Measurements from ENCODE around the gene CLSTN1. TPM values are rescaled to one million over a fixed set of nuclear protein-coding genes. Genes with fewer than 3 reads are reported as not detected.

Gene CLSTN1
- total and polyA plus RNA-seq, 2 of the 13 experiments (the other 11 are each of a cell fraction or from before 2014, with no cell fraction given), result 19.7 to 29.8 TPM

DNA sequence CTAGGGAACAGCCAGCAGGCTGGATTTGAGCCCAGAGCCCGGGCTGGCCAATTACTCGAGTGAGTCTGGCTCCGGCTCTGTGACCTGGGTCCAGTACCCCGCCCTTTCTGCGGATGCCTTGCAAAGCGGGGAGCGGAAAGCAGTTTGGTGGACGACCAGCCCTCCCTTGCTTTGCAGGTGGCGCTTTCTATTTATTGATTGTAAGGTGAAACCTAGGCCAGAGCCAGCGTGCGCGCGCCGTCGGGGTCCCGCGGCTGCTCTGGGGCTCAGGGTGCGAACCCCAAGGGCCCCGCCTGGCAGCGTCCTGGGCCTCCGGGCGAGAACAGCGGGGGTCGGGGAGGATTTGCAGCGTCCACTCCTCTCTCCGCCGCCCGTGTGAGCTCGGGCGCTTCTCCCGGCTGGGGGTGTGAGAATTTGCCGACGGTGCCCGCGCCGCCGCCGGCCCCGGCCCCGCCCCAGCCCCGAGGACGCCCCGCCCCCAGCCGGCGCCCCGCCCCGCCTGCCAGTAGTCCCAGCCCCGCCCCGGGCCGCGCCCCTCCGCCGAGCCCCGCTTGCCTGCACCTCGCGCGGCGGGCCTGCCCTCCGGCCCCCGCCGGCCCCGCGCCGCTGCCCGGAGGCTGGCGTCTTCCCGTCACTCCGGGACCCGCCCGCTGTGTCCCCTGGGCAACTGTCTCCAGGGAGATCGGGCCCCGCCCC, 134.6 kb downstream of the CLSTN1 start (continued):
- TF ChIP-seq PHF20 (CRISPR knock-in tag; IDR thresholded peaks at IDR 0.05) (no peak), KLF6 (CRISPR knock-in tag; IDR thresholded peaks at IDR 0.05) (no peak), MEIS1 (CRISPR knock-in tag; IDR thresholded peaks at IDR 0.05; ENCODE audit: borderline replicate concordance) (no peak), MED13 (CRISPR knock-in tag; IDR thresholded peaks at IDR 0.05) (no peak), ZFY (CRISPR knock-in tag; IDR thresholded peaks at IDR 0.05) (peak; percentile 42; the same call in 1 of the 2 replicates), ZNF34 (CRISPR knock-in tag; IDR thresholded peaks at IDR 0.05; ENCODE audit: borderline replicate concordance) (no peak), ZSCAN20 (CRISPR knock-in tag; IDR thresholded peaks at IDR 0.05; ENCODE audit: borderline replicate concordance) (no peak), ZNF510 (CRISPR knock-in tag; IDR thresholded peaks at IDR 0.05; ENCODE audit: low read depth) (no peak), HNF4G (IDR thresholded peaks at IDR 0.05; ENCODE audit: borderline replicate concordance, low read depth, low read length) (peak; percentile 24; the same call in 1 of the 2 replicates), HNF4G (CRISPR knock-in tag; IDR thresholded peaks at IDR 0.05; ENCODE audit: borderline replicate concordance, low read depth) (no peak), KAT2B (IDR thresholded peaks at IDR 0.05; ENCODE audit: borderline replicate concordance, low read depth, low read length) (peak; percentile 21; the same call in 1 of the 2 replicates), ZBTB7B (CRISPR knock-in tag; IDR thresholded peaks at IDR 0.05) (peak; percentile 43; the same call in 1 of the 2 replicates), TBX3 (IDR thresholded peaks at IDR 0.05; ENCODE audit: borderline replicate concordance) (peak; percentile 28; the same call in 1 of the 2 replicates)
- TF ChIP-seq, protein P1, sequence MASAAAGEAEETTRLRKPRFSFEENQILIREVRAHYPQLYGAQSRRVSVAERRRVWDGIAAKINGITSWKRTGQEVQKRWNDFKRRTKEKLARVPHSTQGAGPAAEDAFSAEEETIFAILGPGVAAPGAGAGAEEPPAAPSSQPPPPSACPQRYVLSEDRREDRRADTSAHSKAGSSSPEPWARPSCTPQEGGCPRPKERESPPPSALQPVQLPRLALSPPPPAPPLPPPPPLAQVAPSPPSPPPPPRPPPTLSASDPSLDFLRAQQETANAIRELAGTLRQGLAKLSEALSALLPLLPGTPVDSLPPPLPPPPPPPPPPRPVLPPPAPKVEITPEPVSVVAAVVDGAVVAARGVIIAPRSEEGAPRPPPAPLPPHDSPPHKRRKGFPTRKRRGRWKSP (CRISPR knock-in tag; IDR thresholded peaks at IDR 0.05), result no peak
- TF ChIP-seq, protein P2, sequence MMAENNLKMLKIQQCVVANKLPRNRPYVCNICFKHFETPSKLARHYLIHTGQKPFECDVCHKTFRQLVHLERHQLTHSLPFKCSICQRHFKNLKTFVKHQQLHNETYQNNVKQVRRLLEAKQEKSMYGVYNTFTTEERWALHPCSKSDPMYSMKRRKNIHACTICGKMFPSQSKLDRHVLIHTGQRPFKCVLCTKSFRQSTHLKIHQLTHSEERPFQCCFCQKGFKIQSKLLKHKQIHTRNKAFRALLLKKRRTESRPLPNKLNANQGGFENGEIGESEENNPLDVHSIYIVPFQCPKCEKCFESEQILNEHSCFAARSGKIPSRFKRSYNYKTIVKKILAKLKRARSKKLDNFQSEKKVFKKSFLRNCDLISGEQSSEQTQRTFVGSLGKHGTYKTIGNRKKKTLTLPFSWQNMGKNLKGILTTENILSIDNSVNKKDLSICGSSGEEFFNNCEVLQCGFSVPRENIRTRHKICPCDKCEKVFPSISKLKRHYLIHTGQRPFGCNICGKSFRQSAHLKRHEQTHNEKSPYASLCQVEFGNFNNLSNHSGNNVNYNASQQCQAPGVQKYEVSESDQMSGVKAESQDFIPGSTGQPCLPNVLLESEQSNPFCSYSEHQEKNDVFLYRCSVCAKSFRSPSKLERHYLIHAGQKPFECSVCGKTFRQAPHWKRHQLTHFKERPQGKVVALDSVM (CRISPR knock-in tag; IDR thresholded peaks at IDR 0.05), result peak; percentile 24; the same call in 1 of the 2 replicates
- TF ChIP-seq, protein P3, sequence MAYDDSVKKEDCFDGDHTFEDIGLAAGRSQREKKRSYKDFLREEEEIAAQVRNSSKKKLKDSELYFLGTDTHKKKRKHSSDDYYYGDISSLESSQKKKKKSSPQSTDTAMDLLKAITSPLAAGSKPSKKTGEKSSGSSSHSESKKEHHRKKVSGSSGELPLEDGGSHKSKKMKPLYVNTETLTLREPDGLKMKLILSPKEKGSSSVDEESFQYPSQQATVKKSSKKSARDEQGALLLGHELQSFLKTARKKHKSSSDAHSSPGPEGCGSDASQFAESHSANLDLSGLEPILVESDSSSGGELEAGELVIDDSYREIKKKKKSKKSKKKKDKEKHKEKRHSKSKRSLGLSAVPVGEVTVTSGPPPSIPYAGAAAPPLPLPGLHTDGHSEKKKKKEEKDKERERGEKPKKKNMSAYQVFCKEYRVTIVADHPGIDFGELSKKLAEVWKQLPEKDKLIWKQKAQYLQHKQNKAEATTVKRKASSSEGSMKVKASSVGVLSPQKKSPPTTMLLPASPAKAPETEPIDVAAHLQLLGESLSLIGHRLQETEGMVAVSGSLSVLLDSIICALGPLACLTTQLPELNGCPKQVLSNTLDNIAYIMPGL (CRISPR knock-in tag; IDR thresholded peaks at IDR 0.05; ENCODE audit: borderline replicate concordance in 1 of 2, low read depth in 1 of 2), result 0 out of 4 replicates have a peak, but pooled peaks of 1 of the 2 experiments have one; percentile 14
- TF ChIP-seq, protein P4, sequence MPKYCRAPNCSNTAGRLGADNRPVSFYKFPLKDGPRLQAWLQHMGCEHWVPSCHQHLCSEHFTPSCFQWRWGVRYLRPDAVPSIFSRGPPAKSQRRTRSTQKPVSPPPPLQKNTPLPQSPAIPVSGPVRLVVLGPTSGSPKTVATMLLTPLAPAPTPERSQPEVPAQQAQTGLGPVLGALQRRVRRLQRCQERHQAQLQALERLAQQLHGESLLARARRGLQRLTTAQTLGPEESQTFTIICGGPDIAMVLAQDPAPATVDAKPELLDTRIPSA (CRISPR knock-in tag; IDR thresholded peaks at IDR 0.05; ENCODE audit: borderline replicate concordance), result no peak
- TF ChIP-seq, protein P5, sequence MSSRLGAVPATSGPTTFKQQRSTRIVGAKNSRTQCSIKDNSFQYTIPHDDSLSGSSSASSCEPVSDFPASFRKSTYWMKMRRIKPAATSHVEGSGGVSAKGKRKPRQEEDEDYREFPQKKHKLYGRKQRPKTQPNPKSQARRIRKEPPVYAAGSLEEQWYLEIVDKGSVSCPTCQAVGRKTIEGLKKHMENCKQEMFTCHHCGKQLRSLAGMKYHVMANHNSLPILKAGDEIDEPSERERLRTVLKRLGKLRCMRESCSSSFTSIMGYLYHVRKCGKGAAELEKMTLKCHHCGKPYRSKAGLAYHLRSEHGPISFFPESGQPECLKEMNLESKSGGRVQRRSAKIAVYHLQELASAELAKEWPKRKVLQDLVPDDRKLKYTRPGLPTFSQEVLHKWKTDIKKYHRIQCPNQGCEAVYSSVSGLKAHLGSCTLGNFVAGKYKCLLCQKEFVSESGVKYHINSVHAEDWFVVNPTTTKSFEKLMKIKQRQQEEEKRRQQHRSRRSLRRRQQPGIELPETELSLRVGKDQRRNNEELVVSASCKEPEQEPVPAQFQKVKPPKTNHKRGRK (CRISPR knock-in tag; IDR thresholded peaks at IDR 0.05), result no peak
- TF ChIP-seq, protein P6, sequence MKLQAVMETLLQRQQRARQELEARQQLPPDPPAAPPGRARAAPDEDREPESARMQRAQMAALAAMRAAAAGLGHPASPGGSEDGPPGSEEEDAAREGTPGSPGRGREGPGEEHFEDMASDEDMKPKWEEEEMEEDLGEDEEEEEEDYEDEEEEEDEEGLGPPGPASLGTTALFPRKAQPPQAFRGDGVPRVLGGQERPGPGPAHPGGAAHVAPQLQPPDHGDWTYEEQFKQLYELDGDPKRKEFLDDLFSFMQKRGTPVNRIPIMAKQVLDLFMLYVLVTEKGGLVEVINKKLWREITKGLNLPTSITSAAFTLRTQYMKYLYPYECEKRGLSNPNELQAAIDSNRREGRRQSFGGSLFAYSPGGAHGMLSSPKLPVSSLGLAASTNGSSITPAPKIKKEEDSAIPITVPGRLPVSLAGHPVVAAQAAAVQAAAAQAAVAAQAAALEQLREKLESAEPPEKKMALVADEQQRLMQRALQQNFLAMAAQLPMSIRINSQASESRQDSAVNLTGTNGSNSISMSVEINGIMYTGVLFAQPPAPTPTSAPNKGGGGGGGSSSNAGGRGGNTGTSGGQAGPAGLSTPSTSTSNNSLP (IDR thresholded peaks at IDR 0.05; ENCODE audit: low read depth, low read length), result no peak

All from HepG2 (cell line).